Lower lobe of right lung (tissue), 2 donors: ENCODE results near the gene ACCS. TPM values are rescaled to one million over a fixed set of nuclear protein-coding genes. Genes with fewer than 3 reads are reported as not detected.

ENCODE experiments used
- ATAC-seq, 2 donors: fragments of 200-7000 bp; cut with Tn5 transposase; one replicate each; pipeline ENCODE4 v1.9.1; 2020 to 2022; ENCODE audit warnings: mild to moderate bottlenecking in 2 of 2, moderate library complexity in 2 of 2
- DNase-seq: peaks from one replicate; pipeline ENCODE4 v3.0.0-alpha.2; 2020
- H3K27ac ChIP-seq: fragments of 200-600 bp; one replicate; pipeline ENCODE4 v1.8.0; 2022
- H3K27me3 ChIP-seq: fragments of 200-600 bp; one replicate; pipeline ENCODE4 v1.8.0; 2022; ENCODE audit warnings: low read depth
- H3K36me3 ChIP-seq: fragments of 200-600 bp; one replicate; pipeline ENCODE4 v1.8.0; 2022; ENCODE audit warnings: mild to moderate bottlenecking
- H3K4me1 ChIP-seq: fragments of 200-600 bp; one replicate; pipeline ENCODE4 v1.8.0; 2022
- H3K4me3 ChIP-seq: fragments of 200-600 bp; one replicate; pipeline ENCODE4 v1.8.0; 2022; ENCODE audit warnings: mild to moderate bottlenecking
- H3K9me3 ChIP-seq: fragments of 200-600 bp; one replicate; pipeline ENCODE4 v1.8.0; 2022
- intact Hi-C: fragments of 100-400 bp; cut with DNase I; formaldehyde crosslinking; loops from one replicate; pipeline ENCODE4 v1.11.0; 2022
- total RNA-seq: library from RNA; stranded (reverse); fragmentation: NEBNext Ultra II Directional; extraction: Animal tissue kit (Norgen Biotek cat#: 25700); gene quantifications from one replicate; pipeline ENCODE4 v1.2.1, GENCODE V29; 2021
- TF ChIP-seq, protein P1 (sequence below): fragments of 200-600 bp; IDR thresholded peaks from one replicate; pipeline ENCODE4 v1.8.0; 2022; ENCODE audit warnings: antibody characterized with exemption, mild to moderate bottlenecking
- donor health status: DM: no; HTN: yes; CAD: no; lungs with severe emphysema.

Gene ACCS
- total RNA-seq, 1 donor from 2014 or later = 31.4 TPM

DNA sequence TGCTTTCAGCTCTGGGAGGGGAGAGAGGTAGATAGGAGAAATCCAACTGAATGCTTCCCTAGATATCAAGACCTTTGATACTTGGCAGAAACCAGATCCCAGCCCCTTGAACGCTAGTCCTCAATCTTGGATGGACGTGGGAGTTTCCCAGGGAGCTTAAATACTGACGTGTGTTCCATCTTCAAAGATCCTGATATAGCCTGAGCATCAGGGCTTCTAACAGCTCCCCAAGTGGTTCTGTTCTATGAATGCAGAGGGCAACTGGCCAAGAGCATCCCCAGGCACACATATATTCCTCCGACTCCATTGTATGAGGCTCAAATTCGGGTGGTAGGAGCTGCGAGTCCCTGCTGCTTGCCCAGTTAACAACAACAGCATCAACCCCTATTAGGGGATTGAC, 8.7 kb upstream of the ACCS start:
- ATAC-seq (no peak), DNase-seq (no peak)
- Histone ChIP-seq H3K4me3 (no peak overlapping the region), H3K36me3 (no peaks in the 10 kb centered on the region), H3K9me3 (no peaks in the 10 kb centered on the region), H3K27ac (no peak overlapping the region), H3K27me3 (no peaks in the 10 kb centered on the region), H3K4me1 (no peaks in the 10 kb centered on the region)
- intact Hi-C loops = no loop called here
- TF ChIP-seq, protein P1, sequence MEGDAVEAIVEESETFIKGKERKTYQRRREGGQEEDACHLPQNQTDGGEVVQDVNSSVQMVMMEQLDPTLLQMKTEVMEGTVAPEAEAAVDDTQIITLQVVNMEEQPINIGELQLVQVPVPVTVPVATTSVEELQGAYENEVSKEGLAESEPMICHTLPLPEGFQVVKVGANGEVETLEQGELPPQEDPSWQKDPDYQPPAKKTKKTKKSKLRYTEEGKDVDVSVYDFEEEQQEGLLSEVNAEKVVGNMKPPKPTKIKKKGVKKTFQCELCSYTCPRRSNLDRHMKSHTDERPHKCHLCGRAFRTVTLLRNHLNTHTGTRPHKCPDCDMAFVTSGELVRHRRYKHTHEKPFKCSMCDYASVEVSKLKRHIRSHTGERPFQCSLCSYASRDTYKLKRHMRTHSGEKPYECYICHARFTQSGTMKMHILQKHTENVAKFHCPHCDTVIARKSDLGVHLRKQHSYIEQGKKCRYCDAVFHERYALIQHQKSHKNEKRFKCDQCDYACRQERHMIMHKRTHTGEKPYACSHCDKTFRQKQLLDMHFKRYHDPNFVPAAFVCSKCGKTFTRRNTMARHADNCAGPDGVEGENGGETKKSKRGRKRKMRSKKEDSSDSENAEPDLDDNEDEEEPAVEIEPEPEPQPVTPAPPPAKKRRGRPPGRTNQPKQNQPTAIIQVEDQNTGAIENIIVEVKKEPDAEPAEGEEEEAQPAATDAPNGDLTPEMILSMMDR = no peak

DNA sequence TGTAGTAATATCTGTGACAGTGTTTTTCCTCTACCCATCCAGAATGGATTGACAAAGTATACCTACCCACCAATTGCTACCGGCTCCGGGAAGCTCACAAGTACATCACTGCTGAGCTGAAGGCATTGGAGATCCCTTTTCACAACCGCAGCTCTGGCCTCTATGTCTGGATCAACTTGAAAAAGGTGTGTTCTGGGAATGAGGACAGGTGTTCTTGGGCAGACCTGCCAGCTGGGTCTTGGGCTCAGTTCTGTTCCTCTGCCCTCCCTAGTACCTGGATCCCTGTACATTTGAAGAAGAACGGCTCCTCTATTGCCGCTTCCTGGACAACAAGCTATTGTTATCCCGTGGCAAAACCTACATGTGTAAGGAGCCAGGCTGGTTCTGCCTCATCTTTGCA, 7.8 kb upstream of the ACCS start:
- TF ChIP-seq, protein P1 = no peak
- ATAC-seq (no peak), DNase-seq (no peak)
- Histone ChIP-seq H3K9me3 (no peaks in the 10 kb centered on the region), H3K36me3 (no peaks in the 10 kb centered on the region), H3K4me3 (no peak overlapping the region), H3K27ac (no peak overlapping the region), H3K27me3 (no peaks in the 10 kb centered on the region), H3K4me1 (no peaks in the 10 kb centered on the region)
- intact Hi-C loops = no loop called here

DNA sequence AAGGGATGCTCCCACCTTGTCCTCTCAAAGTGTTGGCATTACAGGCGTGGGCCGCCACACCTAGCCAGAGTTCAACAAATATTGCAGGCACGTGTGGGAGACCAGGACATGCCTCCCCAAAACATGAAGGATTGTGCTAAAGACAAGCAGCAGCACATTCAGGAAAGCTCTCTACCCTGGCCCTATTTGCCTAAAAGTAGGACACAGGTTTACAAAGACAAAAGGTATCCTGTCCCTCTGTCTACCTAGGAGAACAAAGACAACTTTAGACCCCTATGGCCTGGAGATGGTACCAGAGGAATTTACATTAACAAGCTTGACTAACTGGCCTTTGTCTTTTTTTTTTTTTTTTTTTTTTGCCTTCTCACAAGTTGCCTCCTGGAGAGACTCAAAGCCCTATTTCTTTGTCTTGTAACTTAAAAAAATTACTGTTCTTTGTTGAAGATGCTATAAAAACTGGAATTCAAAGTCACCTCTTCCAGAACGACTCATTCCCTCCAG, 859 bp upstream of the ACCS start:
- H3K36me3 ChIP-seq = no peaks in the 10 kb centered on the region
- H3K9me3 ChIP-seq = no peaks in the 10 kb centered on the region
- peaks cover 14% of the 10 kb centered on the region for H3K4me1 ChIP-seq
- H3K27ac ChIP-seq = peak overlapping the region; percentile 92
- H3K4me3 ChIP-seq = no peak overlapping the region
- ATAC-seq (no peak), DNase-seq (no peak)
- TF ChIP-seq, protein P1 = no peak
- H3K27me3 ChIP-seq = no peaks in the 10 kb centered on the region
- intact Hi-C loops = no loop called here

GRCh38 chr11:44066732-44067141, 667 bp downstream of the ACCS start:
- Histone ChIP-seq H3K27ac (peak overlapping the region; percentile 92), H3K9me3 (no peaks in the 10 kb centered on the region), H3K4me3 (peak overlapping the region; percentile 74), H3K4me1 (peaks cover 14% of the 10 kb centered on the region), H3K36me3 (peaks cover 8% of the 10 kb centered on the region), H3K27me3 (no peaks in the 10 kb centered on the region)
- intact Hi-C loops = no loop called here
- TF ChIP-seq, protein P1 = no peak
- no peak for DNase-seq
- ATAC-seq = peak; percentile 15 to 60

DNA sequence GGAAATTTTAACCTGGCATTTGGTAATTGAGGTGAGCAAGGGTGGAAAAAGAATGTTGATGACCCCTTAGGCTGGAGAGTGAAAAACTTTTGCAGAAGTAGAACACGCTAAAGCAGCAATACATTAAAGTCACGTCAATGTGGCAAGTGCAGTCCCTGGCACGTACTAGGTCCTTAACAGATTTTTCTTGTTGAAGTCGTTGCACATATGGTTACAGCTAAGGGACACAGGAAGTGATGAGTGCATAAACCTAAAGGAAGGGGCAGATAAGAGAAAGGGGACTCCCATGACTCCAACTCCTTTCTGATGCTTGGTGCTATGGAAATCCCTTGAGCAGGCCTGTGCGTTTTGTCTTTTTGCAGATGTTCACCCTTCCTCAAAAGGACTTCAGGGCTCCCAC, 1.2 kb downstream of the ACCS start:
- no peak for DNase-seq
- no peak for ATAC-seq
- TF ChIP-seq, protein P1 = no peak
- H3K27ac ChIP-seq = no peak overlapping the region
- no peaks in the 10 kb centered on the region for H3K9me3 ChIP-seq
- H3K4me1 ChIP-seq = peaks cover 14% of the 10 kb centered on the region
- H3K27me3 ChIP-seq = no peaks in the 10 kb centered on the region
- H3K36me3 ChIP-seq = peaks cover 8% of the 10 kb centered on the region
- intact Hi-C loops = no loop called here
- peak overlapping the region; percentile 74 for H3K4me3 ChIP-seq

DNA sequence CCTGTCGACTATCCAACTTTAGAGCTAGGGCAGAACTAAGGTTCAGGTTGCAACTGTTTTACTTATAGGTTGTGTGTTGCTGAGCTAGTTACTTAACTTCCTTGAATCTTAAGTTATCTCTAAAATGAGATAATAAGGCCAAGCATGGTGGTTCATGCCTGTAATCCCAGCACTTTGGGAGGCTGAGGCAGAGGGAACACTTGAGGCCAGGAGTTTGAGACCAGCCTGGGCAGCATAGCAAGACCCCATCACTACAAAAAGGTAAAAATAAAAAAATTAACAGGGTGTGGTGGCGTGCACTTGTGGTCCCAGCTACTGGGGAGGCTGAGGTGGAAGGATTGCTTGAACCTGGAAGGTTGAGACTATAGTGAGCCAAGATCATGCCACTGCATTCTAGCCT, 2.1 kb downstream of the ACCS start:
- intact Hi-C loops = no loop called here
- Histone ChIP-seq H3K4me3 (no peak overlapping the region), H3K27me3 (no peaks in the 10 kb centered on the region), H3K9me3 (no peaks in the 10 kb centered on the region), H3K4me1 (peaks cover 14% of the 10 kb centered on the region), H3K36me3 (peaks cover 15% of the 10 kb centered on the region), H3K27ac (no peak overlapping the region)
- no peak for DNase-seq
- TF ChIP-seq, protein P1 = no peak
- no peak for ATAC-seq
